ENCODE data around the gene DNAH14. TPM values are rescaled to one million over a fixed set of nuclear protein-coding genes. Genes with fewer than 3 reads are reported as not detected.
A peak's percentile ranks its signal among the peaks of the same experiment; 100 is the strongest.

Gene DNAH14
- total and polyA plus RNA-seq, 2 of the 13 experiments (the other 11 are each of a cell fraction or from before 2014, with no cell fraction given) = 4.5 to 27.5 TPM

DNA sequence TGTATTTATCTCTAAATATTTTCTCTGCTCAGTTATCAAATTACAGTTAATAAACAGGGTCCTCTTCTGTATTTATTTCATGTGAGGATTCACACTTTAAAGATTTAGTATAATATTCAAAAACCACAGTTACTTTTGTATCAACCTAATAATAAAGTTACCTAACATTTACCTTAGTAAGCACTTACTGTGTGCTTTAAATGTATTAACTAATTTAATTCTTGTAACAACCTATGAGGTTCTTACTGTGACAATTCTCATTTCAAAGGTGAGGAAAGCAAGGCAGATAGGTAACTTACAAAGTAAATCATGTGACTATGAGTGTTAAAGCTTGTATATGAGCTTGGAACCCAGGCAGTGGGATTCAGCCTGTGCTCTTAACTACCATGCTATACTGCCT lies 30.2 kb downstream of the DNAH14 start:
- FAIRE-seq (no peak), ATAC-seq (no peak)
- intact Hi-C loops (cut with micrococcal nuclease; ENCODE audit: unreplicated experiment) = no loop called here

DNA sequence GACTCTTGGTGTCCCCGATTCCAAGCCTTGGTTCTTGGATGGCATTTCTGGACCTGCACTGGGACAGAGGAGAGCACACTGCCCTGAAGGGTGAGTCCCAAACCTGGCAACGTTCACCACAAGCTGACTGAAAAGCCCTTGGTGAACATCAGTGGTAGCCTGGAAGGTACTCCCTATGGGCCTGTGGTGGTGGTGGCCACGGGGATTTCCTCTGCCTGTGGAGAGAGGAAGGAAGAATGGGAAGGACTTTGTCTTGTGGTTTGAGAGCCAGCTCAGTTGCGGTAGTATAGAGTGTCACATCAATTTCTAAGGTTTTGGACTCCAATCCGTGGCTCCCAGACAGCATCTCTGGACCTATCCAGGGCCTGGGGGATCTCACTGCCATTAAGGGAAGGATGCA lies 50.7 kb downstream of the DNAH14 start:
- no TSS peak for BruUV-seq (replicated peaks)
- H3K4me3 ChIP-seq (replicated peaks in 1 of 3; ENCODE audit: insufficient read depth in 1 of 3, low read depth in 2 of 3, low read length in 3 of 3) = no peak overlapping the region
- H3K4me1 ChIP-seq (ENCODE audit: insufficient read depth, low read length) = peaks cover 14% of the 10 kb centered on the region
- DNase-seq (ENCODE audit: low spot score) (no peak), ATAC-seq (peak; percentile 28), FAIRE-seq (no peak)
- no peaks in the 10 kb centered on the region for H3K79me2 ChIP-seq (ENCODE audit: insufficient read depth, low read length)
- WGBS (ENCODE audit: low lambda C conversion rate) = 46% methylated on average over 5 of the region's 5 CpGs
- no peak overlapping the region for H3K9ac ChIP-seq (ENCODE audit: insufficient read depth, low read depth, low read length)
- H4K20me1 ChIP-seq (ENCODE audit: insufficient read depth, low read length) = 0 out of 2 replicates have a peak, but pooled peaks cover 3% of the 10 kb centered on the region
- no peak overlapping the region for H2AFZ ChIP-seq (ENCODE audit: low read length)
- intact Hi-C loops (cut with micrococcal nuclease; ENCODE audit: unreplicated experiment) = no loop called here
- no peaks in the 10 kb centered on the region for H3K36me3 ChIP-seq (replicated peaks in 1 of 2; ENCODE audit: control insufficient read depth in 1 of 2, insufficient read depth in 2 of 2, low read length in 2 of 2)
- ChIA-PET POLR2A (no interaction called here), CTCF (ENCODE audit: low intra/inter-chr PET ratio, low total read pairs) (no interaction called here)
- in situ Hi-C loops (cut with HindIII; ENCODE audit: extremely low pct_ligation_motif_present, low pct_unique_long_range_greater_than_20kb) = no loop called here
- no peaks in the 10 kb centered on the region for H3K27me3 ChIP-seq (ENCODE audit: control insufficient read depth in 1 of 2, insufficient read depth in 2 of 2, low read length in 2 of 2)
- H3K4me2 ChIP-seq (ENCODE audit: low read depth, low read length) = no peak overlapping the region
- H3K27ac ChIP-seq (ENCODE audit: extremely low read length, insufficient read depth, low read length) = no peak overlapping the region
- H3K9me3 ChIP-seq (ENCODE audit: low read length) = no peaks in the 10 kb centered on the region
- TF ChIP-seq PAF1 (CRISPR knock-in tag; IDR thresholded peaks at IDR 0.05) (no peak), NRL (CRISPR knock-in tag; IDR thresholded peaks at IDR 0.05; ENCODE audit: borderline replicate concordance) (no peak), NFYC (CRISPR knock-in tag; IDR thresholded peaks at IDR 0.05) (no peak), PREB (CRISPR knock-in tag; IDR thresholded peaks at IDR 0.05) (no peak), SIN3B (IDR thresholded peaks at IDR 0.05; ENCODE audit: low read length) (no peak), ZNF572 (CRISPR knock-in tag; IDR thresholded peaks at IDR 0.05) (no peak), ZNF30 (CRISPR knock-in tag; IDR thresholded peaks at IDR 0.05) (no peak), ZNF451 (CRISPR knock-in tag; IDR thresholded peaks at IDR 0.05) (no peak), ZNF326 (CRISPR knock-in tag; IDR thresholded peaks at IDR 0.05; ENCODE audit: borderline replicate concordance) (no peak), NPAS2 (CRISPR knock-in tag; IDR thresholded peaks at IDR 0.05; ENCODE audit: borderline replicate concordance) (no peak)
- TF ChIP-seq, protein P1, sequence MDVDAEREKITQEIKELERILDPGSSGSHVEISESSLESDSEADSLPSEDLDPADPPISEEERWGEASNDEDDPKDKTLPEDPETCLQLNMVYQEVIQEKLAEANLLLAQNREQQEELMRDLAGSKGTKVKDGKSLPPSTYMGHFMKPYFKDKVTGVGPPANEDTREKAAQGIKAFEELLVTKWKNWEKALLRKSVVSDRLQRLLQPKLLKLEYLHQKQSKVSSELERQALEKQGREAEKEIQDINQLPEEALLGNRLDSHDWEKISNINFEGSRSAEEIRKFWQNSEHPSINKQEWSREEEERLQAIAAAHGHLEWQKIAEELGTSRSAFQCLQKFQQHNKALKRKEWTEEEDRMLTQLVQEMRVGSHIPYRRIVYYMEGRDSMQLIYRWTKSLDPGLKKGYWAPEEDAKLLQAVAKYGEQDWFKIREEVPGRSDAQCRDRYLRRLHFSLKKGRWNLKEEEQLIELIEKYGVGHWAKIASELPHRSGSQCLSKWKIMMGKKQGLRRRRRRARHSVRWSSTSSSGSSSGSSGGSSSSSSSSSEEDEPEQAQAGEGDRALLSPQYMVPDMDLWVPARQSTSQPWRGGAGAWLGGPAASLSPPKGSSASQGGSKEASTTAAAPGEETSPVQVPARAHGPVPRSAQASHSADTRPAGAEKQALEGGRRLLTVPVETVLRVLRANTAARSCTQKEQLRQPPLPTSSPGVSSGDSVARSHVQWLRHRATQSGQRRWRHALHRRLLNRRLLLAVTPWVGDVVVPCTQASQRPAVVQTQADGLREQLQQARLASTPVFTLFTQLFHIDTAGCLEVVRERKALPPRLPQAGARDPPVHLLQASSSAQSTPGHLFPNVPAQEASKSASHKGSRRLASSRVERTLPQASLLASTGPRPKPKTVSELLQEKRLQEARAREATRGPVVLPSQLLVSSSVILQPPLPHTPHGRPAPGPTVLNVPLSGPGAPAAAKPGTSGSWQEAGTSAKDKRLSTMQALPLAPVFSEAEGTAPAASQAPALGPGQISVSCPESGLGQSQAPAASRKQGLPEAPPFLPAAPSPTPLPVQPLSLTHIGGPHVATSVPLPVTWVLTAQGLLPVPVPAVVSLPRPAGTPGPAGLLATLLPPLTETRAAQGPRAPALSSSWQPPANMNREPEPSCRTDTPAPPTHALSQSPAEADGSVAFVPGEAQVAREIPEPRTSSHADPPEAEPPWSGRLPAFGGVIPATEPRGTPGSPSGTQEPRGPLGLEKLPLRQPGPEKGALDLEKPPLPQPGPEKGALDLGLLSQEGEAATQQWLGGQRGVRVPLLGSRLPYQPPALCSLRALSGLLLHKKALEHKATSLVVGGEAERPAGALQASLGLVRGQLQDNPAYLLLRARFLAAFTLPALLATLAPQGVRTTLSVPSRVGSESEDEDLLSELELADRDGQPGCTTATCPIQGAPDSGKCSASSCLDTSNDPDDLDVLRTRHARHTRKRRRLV (CRISPR knock-in tag; IDR thresholded peaks at IDR 0.05) = no peak

More for the DNA sequence above, 30.2 kb downstream of the DNAH14 start:
- H3K27me3 ChIP-seq (ENCODE audit: control insufficient read depth in 1 of 2, insufficient read depth in 2 of 2, low read length in 2 of 2) = no peaks in the 10 kb centered on the region
- no peak overlapping the region for H3K4me2 ChIP-seq (ENCODE audit: low read depth, low read length)
- peaks cover 10% of the 10 kb centered on the region; the same call in 1 of the 2 replicates for H3K4me1 ChIP-seq (ENCODE audit: insufficient read depth, low read length)
- no peak for DNase-seq (ENCODE audit: low spot score)
- H2AFZ ChIP-seq (ENCODE audit: low read length) = no peak overlapping the region
- no peaks in the 10 kb centered on the region for H4K20me1 ChIP-seq (ENCODE audit: insufficient read depth, low read length)
- no peaks in the 10 kb centered on the region for H3K9me3 ChIP-seq (ENCODE audit: low read length)
- CTCF ChIA-PET (ENCODE audit: low intra/inter-chr PET ratio, low total read pairs) = no interaction called here
- no peak overlapping the region for H3K27ac ChIP-seq (ENCODE audit: extremely low read length, insufficient read depth, low read length)
- no peak overlapping the region for H3K9ac ChIP-seq (ENCODE audit: insufficient read depth, low read depth, low read length)
- POLR2A ChIA-PET = no interaction called here
- peaks cover 0 to 10% of the 10 kb centered on the region in 2 experiments; a peak in 1 of 5 replicates for H3K36me3 ChIP-seq (replicated peaks in 1 of 2; ENCODE audit: control insufficient read depth in 1 of 2, insufficient read depth in 2 of 2, low read length in 2 of 2)
- H3K79me2 ChIP-seq (ENCODE audit: insufficient read depth, low read length) = no peaks in the 10 kb centered on the region
- TF ChIP-seq MAFK (conservative IDR thresholded peaks at IDR 0.05 in 1 of 2, IDR thresholded peaks at IDR 0.05 in 1 of 2; ENCODE audit: low read length in 2 of 2) = peak; percentile 3 to 43; a peak in 1 of 4 replicates
- TF ChIP-seq SETDB1 (CRISPR knock-in tag; IDR thresholded peaks at IDR 0.05; ENCODE audit: borderline replicate concordance) = no peak
- peak; percentile 18; the same call in 1 of the 2 replicates for TF ChIP-seq MAFF (IDR thresholded peaks at IDR 0.05; ENCODE audit: low read depth, low read length)
- no peak for TF ChIP-seq ZBTB21 (CRISPR knock-in tag; IDR thresholded peaks at IDR 0.05)
- H3K4me3 ChIP-seq (replicated peaks in 1 of 3; ENCODE audit: insufficient read depth in 1 of 3, low read depth in 2 of 3, low read length in 3 of 3) = no peak overlapping the region
- no TSS peak for BruUV-seq (replicated peaks)
- in situ Hi-C loops (cut with HindIII; ENCODE audit: extremely low pct_ligation_motif_present, low pct_unique_long_range_greater_than_20kb) = no loop called here
